ENCODE results near the gene FST.

Gene FST

DNA sequence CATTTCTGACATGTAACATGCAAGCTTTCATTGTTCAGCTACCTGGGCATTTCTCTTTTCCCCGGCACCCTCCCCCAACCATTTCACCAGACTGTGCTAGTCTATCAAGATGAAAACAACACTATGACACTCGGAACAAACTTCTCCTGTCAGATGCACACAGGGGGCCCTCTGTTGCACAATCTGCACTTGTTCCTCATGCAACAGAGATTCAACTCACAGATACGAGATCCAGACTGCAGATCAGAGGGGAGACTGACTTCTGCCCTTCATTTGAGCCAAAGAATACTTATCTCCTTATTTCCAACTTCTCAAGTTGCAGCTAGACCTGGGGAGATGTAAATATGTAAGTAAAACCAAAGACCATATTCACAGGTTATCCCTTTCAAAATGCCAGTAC lies 15.7 kb upstream of the FST start:
- Histone ChIP-seq H3K9ac (ENCODE audit: low read length) (no peak overlapping the region), H3K27me3 (ENCODE audit: low read depth, low read length) (no peaks in the 10 kb centered on the region), H3K27ac (ENCODE audit: low read length) (no peak overlapping the region), H3K9me3 (ENCODE audit: insufficient read depth, low read length) (no peaks in the 10 kb centered on the region), H3K79me2 (ENCODE audit: low read length) (no peaks in the 10 kb centered on the region), H3K4me3 (ENCODE audit: low read length) (no peak overlapping the region), H3K36me3 (replicated peaks; ENCODE audit: low read depth, low read length) (no peaks in the 10 kb centered on the region), H2AFZ (ENCODE audit: low read depth, low read length) (no peak overlapping the region), H3K4me1 (ENCODE audit: low read length) (peaks cover 7% of the 10 kb centered on the region), H4K20me1 (ENCODE audit: insufficient read depth, low read length) (no peaks in the 10 kb centered on the region), H3K4me2 (ENCODE audit: low read length) (no peak overlapping the region)
- TF ChIP-seq, protein P1, sequence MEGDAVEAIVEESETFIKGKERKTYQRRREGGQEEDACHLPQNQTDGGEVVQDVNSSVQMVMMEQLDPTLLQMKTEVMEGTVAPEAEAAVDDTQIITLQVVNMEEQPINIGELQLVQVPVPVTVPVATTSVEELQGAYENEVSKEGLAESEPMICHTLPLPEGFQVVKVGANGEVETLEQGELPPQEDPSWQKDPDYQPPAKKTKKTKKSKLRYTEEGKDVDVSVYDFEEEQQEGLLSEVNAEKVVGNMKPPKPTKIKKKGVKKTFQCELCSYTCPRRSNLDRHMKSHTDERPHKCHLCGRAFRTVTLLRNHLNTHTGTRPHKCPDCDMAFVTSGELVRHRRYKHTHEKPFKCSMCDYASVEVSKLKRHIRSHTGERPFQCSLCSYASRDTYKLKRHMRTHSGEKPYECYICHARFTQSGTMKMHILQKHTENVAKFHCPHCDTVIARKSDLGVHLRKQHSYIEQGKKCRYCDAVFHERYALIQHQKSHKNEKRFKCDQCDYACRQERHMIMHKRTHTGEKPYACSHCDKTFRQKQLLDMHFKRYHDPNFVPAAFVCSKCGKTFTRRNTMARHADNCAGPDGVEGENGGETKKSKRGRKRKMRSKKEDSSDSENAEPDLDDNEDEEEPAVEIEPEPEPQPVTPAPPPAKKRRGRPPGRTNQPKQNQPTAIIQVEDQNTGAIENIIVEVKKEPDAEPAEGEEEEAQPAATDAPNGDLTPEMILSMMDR (IDR thresholded peaks at IDR 0.05; ENCODE audit: low read depth, low read length), result no peak
- TF ChIP-seq EZH2phosphoT487 (IDR thresholded peaks at IDR 0.05; ENCODE audit: low read depth), result no peak

DNA sequence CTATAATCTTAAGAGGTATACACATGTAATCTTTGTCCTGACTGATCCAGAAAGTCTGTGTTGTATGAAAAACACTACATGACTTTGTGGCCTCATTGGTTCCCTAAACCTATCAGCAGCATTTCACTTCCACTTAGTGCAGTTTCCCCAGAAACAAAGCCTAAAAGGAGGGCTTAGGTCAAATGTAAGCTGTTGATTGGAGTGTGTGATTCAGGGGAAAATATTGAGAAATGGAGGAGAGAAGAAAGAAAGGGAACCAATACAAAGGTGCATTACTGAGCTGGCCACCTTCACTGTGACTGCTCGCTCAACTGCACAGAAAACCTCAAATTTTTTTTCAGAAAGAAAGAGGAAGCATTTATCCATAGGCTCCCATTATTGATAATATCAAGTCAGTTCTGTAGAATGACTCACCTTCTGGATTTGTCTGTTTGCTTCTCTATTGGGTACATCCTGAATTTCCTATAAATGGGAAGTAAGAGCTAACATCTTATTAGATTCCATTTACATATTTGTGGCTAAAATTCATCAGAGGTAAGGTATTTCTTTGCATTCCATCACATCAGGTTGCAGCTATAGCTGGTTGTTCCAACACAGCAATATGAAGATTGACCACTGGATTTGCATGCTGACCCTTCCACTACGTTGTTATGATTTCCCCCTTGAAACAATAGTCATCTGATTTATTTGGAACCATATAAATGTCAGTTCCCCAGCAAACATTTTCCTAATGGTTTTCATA lies 10.3 kb upstream of the FST start:
- peak overlapping the region; percentile 27 for H3K4me2 ChIP-seq (ENCODE audit: low read length)
- H3K27ac ChIP-seq (ENCODE audit: low read length), result no peak overlapping the region
- no peaks in the 10 kb centered on the region for H3K9me3 ChIP-seq (ENCODE audit: insufficient read depth, low read length)
- no peaks in the 10 kb centered on the region for H3K36me3 ChIP-seq (replicated peaks; ENCODE audit: low read depth, low read length)
- H3K4me1 ChIP-seq (ENCODE audit: low read length), result peaks cover 17% of the 10 kb centered on the region
- H3K79me2 ChIP-seq (ENCODE audit: low read length), result no peaks in the 10 kb centered on the region
- peaks cover 6% of the 10 kb centered on the region; the same call in 1 of the 2 replicates for H3K27me3 ChIP-seq (ENCODE audit: low read depth, low read length)
- no peak overlapping the region for H3K9ac ChIP-seq (ENCODE audit: low read length)
- TF ChIP-seq, protein P1 (IDR thresholded peaks at IDR 0.05; ENCODE audit: low read depth, low read length), result no peak
- TF ChIP-seq EZH2phosphoT487 (IDR thresholded peaks at IDR 0.05; ENCODE audit: low read depth), result no peak
- H4K20me1 ChIP-seq (ENCODE audit: insufficient read depth, low read length), result no peaks in the 10 kb centered on the region
- H2AFZ ChIP-seq (ENCODE audit: low read depth, low read length), result no peak overlapping the region
- H3K4me3 ChIP-seq (ENCODE audit: low read length), result no peak overlapping the region

DNA sequence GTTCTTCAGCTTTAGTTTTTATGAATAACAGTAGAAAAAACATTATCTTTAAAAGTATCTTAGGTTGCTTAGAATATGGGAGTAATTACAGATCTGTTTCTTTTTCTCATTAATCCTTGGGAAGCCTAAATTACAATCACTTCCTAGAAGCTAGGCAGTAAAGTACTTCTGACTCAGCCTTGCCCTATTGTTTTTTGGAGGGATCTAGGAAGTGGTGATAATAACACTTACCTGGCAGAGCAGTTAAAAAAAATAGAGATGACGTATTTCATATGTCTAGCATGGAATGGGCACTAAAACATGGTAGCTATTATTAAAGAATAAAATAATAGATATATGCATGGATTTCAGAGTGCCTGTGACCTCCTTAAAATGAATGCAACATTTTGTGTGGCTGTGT lies 8.2 kb upstream of the FST start:
- Histone ChIP-seq H4K20me1 (ENCODE audit: insufficient read depth, low read length) (no peaks in the 10 kb centered on the region), H3K9ac (ENCODE audit: low read length) (no peak overlapping the region), H3K27ac (ENCODE audit: low read length) (no peak overlapping the region), H3K4me3 (ENCODE audit: low read length) (no peak overlapping the region), H3K79me2 (ENCODE audit: low read length) (no peaks in the 10 kb centered on the region), H3K4me1 (ENCODE audit: low read length) (peaks cover 17% of the 10 kb centered on the region), H2AFZ (ENCODE audit: low read depth, low read length) (no peak overlapping the region), H3K9me3 (ENCODE audit: insufficient read depth, low read length) (no peaks in the 10 kb centered on the region), H3K27me3 (ENCODE audit: low read depth, low read length) (peaks cover 18% of the 10 kb centered on the region), H3K4me2 (ENCODE audit: low read length) (no peak overlapping the region), H3K36me3 (replicated peaks; ENCODE audit: low read depth, low read length) (no peaks in the 10 kb centered on the region)
- no peak for TF ChIP-seq EZH2phosphoT487 (IDR thresholded peaks at IDR 0.05; ENCODE audit: low read depth)
- TF ChIP-seq, protein P1 (IDR thresholded peaks at IDR 0.05; ENCODE audit: low read depth, low read length), result no peak

DNA sequence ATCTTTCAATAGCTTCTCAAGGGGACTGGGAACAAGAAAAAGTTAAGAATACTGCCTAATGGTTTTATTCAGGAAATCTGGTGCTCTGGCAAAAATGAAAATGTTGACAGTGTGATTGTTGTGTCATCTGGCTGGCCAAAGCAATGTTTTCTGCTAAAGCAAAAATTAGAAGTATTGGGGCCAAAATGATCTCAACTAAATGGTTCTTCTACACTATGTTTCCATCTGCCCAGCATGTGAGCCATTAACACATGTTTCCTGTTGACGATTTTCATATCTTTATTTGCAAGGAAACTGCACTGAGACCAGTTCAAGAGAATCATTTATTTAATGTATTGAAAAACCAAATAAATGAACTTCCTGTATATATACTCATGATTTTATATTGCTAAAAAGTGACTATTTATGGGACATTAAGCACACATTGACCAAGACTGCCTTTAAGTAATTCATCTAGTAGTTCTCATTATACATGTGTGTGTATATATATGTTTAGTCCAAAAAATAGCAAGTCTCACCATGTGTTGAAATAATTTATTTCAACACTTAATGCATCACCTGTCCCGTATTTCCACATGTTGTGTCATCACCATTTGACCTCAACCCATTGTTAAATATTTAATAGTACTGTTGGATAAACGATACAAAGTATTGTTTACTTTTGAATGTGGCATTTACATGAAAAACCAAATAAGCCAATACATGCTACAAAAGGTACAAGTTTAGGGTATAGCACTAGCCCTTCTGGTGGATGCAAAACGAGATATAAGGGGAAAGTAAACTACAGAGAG lies 7.5 kb upstream of the FST start:
- Histone ChIP-seq H3K36me3 (replicated peaks; ENCODE audit: low read depth, low read length) (no peaks in the 10 kb centered on the region), H3K9ac (ENCODE audit: low read length) (no peak overlapping the region), H3K27ac (ENCODE audit: low read length) (no peak overlapping the region), H2AFZ (ENCODE audit: low read depth, low read length) (no peak overlapping the region), H3K9me3 (ENCODE audit: insufficient read depth, low read length) (no peaks in the 10 kb centered on the region), H3K4me2 (ENCODE audit: low read length) (no peak overlapping the region), H3K79me2 (ENCODE audit: low read length) (no peaks in the 10 kb centered on the region), H4K20me1 (ENCODE audit: insufficient read depth, low read length) (no peaks in the 10 kb centered on the region), H3K4me1 (ENCODE audit: low read length) (peaks cover 17% of the 10 kb centered on the region), H3K27me3 (ENCODE audit: low read depth, low read length) (peaks cover 22% of the 10 kb centered on the region), H3K4me3 (ENCODE audit: low read length) (no peak overlapping the region)
- TF ChIP-seq, protein P1 (IDR thresholded peaks at IDR 0.05; ENCODE audit: low read depth, low read length), result no peak
- TF ChIP-seq EZH2phosphoT487 (IDR thresholded peaks at IDR 0.05; ENCODE audit: low read depth), result no peak

Data from OCI-LY3 (cell line).